SU-DHL-6 (cell line): ENCODE data around the gene TMPRSS13.

Experiments
- H2AFZ ChIP-seq: fragments of 200-600 bp; sonication (generic); 2 replicates; pipeline ENCODE4 v1.6.1; 2014; ENCODE audit warnings: low read depth, mild to moderate bottlenecking, moderate library complexity, mixed read lengths, antibody characterized with exemption, low read length; ENCODE audit not compliant: severe bottlenecking
- H3F3A ChIP-seq: fragments of 200-600 bp; shearing (Covaris generic); 2 replicates; pipeline ENCODE4 v1.6.0; 2016; ENCODE audit warnings: antibody characterized with exemption, mild to moderate bottlenecking; ENCODE audit not compliant: insufficient read depth
- H3K27ac ChIP-seq: fragments of 200-600 bp; sonication (generic); 2 replicates; pipeline ENCODE4 v1.5.1; 2016; ENCODE audit warnings: low read depth, mild to moderate bottlenecking, low read length, moderate library complexity, mixed read lengths
- H3K27me3 ChIP-seq: fragments of 200-600 bp; sonication (generic), shearing (Covaris generic); 2 replicates; pipeline ENCODE4 v1.6.0; 2014; ENCODE audit warnings: mild to moderate bottlenecking, low read length
- H3K36me3 ChIP-seq: fragments of 200-600 bp; sonication (generic); 2 replicates; pipeline ENCODE4 v1.6.1; 2014; ENCODE audit warnings: mild to moderate bottlenecking, low read length, mixed read lengths
- H3K4me2 ChIP-seq: fragments of 300-600, 200-600 bp; shearing (Covaris generic), sonication (generic); 2 replicates; pipeline ENCODE4 v1.6.0; 2014; ENCODE audit warnings: low read length, low read depth, mild to moderate bottlenecking; ENCODE audit not compliant: poor library complexity, severe bottlenecking
- H3K4me3 ChIP-seq: fragments of 200-600 bp; sonication (generic); 2 replicates; pipeline ENCODE4 v1.5.1; 2014; ENCODE audit warnings: antibody characterized with exemption, low read length, mild to moderate bottlenecking, mixed read lengths; ENCODE audit not compliant: insufficient read depth, poor library complexity, severe bottlenecking
- H3K79me2 ChIP-seq: fragments of 200-600 bp; sonication (generic); 2 replicates; pipeline ENCODE4 v1.6.1; 2014; ENCODE audit warnings: mild to moderate bottlenecking, low read length, moderate library complexity; ENCODE audit not compliant: insufficient read depth
- H3K9ac ChIP-seq: fragments of 200-600 bp; sonication (generic); 2 replicates; pipeline ENCODE4 v1.7.0; 2014; ENCODE audit warnings: mild to moderate bottlenecking, low read length
- H3K9me2 ChIP-seq: fragments of 200-600 bp; sonication (generic); replicated peaks from 2 replicates; pipeline ENCODE4 v1.6.1; 2014; ENCODE audit warnings: low read length; ENCODE audit not compliant: insufficient read depth
- H3K9me3 ChIP-seq: fragments of 200-600 bp; sonication (generic); 2 replicates; pipeline ENCODE4 v1.6.1; 2014; ENCODE audit warnings: low read length, mixed read lengths; ENCODE audit not compliant: insufficient read depth
- H4K20me1 ChIP-seq: fragments of 200-600 bp; sonication (generic); 2 replicates; pipeline ENCODE4 v1.6.1; 2014; ENCODE audit warnings: low read depth, mild to moderate bottlenecking, antibody characterized with exemption, low read length, moderate library complexity, mixed read lengths
- EZH2phosphoT487 ChIP-seq: fragments of 200-600 bp; sonication (generic), shearing (Covaris generic); conservative IDR thresholded peaks from 2 replicates; pipeline ENCODE4 v1.6.1; 2018; ENCODE audit warnings: mild to moderate bottlenecking, antibody characterized with exemption, low read length, moderate library complexity, mixed read lengths
- TF ChIP-seq, protein P1 (sequence below): fragments of 200-600 bp; sonication (generic); IDR thresholded peaks from one replicate; pipeline ENCODE4 v1.5.1; 2017; ENCODE audit warnings: antibody characterized with exemption, mild to moderate bottlenecking, low read length, moderate library complexity; ENCODE audit not compliant: insufficient read depth, poor library complexity, severe bottlenecking

Gene TMPRSS13

DNA sequence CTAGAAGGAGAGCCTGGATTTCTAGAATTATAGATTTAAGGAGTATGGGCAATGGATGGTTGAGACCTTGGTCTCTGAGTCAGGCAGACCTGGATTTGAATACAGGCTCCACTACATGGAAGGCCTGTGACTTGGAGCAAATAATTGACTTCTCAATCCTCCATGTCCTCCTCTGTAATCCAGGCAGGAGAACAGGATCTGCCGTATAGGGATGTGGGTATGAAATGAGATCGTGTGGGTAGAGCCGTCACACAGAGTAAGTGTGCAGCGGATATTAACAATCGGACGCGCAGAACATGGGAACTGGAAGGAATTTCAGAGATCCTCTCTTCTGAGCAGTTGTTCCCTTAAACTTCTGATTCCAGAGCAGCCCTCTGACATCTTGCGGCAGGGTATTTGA, 11.5 kb upstream of the TMPRSS13 start:
- Histone ChIP-seq H3K9me2 (no peaks in the 10 kb centered on the region), H3K27ac (no peak overlapping the region), H2AFZ (no peak overlapping the region), H3F3A (no peaks in the 10 kb centered on the region), H3K9ac (no peak overlapping the region), H3K4me2 (no peak overlapping the region), H3K36me3 (no peaks in the 10 kb centered on the region), H3K27me3 (no peaks in the 10 kb centered on the region), H3K79me2 (no peaks in the 10 kb centered on the region), H4K20me1 (no peaks in the 10 kb centered on the region), H3K4me3 (no peak overlapping the region), H3K9me3 (no peaks in the 10 kb centered on the region)
- TF ChIP-seq EZH2phosphoT487, result no peak
- TF ChIP-seq, protein P1, sequence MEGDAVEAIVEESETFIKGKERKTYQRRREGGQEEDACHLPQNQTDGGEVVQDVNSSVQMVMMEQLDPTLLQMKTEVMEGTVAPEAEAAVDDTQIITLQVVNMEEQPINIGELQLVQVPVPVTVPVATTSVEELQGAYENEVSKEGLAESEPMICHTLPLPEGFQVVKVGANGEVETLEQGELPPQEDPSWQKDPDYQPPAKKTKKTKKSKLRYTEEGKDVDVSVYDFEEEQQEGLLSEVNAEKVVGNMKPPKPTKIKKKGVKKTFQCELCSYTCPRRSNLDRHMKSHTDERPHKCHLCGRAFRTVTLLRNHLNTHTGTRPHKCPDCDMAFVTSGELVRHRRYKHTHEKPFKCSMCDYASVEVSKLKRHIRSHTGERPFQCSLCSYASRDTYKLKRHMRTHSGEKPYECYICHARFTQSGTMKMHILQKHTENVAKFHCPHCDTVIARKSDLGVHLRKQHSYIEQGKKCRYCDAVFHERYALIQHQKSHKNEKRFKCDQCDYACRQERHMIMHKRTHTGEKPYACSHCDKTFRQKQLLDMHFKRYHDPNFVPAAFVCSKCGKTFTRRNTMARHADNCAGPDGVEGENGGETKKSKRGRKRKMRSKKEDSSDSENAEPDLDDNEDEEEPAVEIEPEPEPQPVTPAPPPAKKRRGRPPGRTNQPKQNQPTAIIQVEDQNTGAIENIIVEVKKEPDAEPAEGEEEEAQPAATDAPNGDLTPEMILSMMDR, result no peak

DNA sequence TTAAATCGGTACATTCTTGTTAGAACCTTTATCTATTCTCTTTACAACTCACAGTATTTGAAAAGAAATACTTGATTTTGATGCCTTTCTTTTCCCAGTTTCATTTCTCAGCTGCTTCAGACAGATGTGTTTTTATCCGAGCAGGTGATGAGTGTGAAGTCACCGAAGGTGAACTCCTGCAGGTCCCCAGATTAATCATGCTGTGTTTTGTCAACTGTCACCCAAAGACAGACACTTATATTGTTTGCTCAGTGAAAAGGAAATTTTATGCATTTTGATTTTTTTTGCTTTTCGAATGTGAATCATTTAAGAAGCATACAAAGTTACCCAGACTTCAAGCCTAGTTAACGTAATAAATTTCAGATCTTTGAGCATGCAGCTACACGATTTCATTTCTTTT, 7.8 kb upstream of the TMPRSS13 start:
- Histone ChIP-seq H3K27ac (no peak overlapping the region), H3K27me3 (no peaks in the 10 kb centered on the region), H3K4me2 (no peak overlapping the region), H3K36me3 (no peaks in the 10 kb centered on the region), H3K9me3 (no peaks in the 10 kb centered on the region), H3K9ac (no peak overlapping the region), H4K20me1 (no peaks in the 10 kb centered on the region), H3F3A (no peaks in the 10 kb centered on the region), H3K79me2 (no peaks in the 10 kb centered on the region), H2AFZ (no peak overlapping the region), H3K9me2 (no peaks in the 10 kb centered on the region), H3K4me3 (no peak overlapping the region)
- no peak for TF ChIP-seq EZH2phosphoT487
- TF ChIP-seq, protein P1, result no peak

DNA sequence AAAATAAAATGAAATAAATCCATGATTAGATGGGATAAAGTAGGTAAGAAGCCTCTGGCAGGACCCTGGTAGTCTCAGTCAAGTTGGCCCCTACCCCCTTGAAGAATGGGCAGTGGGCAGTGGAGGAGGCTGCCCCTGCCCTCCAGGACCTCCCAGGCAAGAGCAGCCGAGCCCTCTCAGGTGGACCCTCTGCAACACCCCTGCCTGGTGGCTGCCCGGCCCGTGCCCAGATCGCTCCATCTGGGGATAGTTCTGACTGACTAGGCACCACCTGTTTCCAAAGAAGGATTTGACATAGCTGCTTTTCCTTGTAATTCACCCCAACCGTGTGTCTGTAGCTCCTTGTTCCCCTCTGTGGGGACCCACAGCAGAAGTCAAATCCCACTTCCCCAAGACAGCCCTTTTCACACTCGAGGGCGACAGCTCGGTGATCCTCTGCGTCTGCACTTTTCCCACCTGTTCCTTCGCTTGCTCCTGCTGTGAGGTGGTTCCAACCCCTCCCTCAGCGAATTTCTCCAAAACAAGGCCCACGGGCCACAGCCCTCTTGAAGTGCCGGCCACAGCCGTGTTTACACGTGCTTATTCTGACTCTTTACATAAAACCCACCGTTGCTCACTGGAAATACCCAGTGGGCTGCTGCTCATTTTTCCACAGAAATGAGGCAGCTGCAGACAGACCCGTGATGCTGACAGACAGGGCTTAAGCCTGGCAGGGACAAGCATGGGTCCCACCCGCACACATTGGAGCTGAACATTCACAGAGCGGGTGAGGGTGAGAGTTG, 5.5 kb upstream of the TMPRSS13 start:
- TF ChIP-seq EZH2phosphoT487, result no peak
- TF ChIP-seq, protein P1, result no peak
- H3K36me3 ChIP-seq, result no peaks in the 10 kb centered on the region
- H3F3A ChIP-seq, result no peaks in the 10 kb centered on the region
- H3K9ac ChIP-seq, result no peak overlapping the region
- H4K20me1 ChIP-seq, result no peaks in the 10 kb centered on the region
- H3K4me2 ChIP-seq, result no peak overlapping the region
- no peak overlapping the region for H3K27ac ChIP-seq
- H3K9me3 ChIP-seq, result no peaks in the 10 kb centered on the region
- H3K9me2 ChIP-seq, result no peaks in the 10 kb centered on the region
- H3K27me3 ChIP-seq, result no peaks in the 10 kb centered on the region
- H3K4me3 ChIP-seq, result no peak overlapping the region
- H3K79me2 ChIP-seq, result no peaks in the 10 kb centered on the region
- no peak overlapping the region for H2AFZ ChIP-seq
